K562 (cell line): ENCODE measurements around the gene KRT1. TPM values are rescaled to one million over a fixed set of nuclear protein-coding genes. Genes with fewer than 3 reads are reported as not detected.
A peak's percentile ranks its signal among the peaks of the same experiment; 100 is the strongest.

Source experiments
- BCOR ChIP-seq: fragments of 450-650 bp; IDR thresholded peaks from 2 replicates; pipeline ENCODE4 v1.6.1; 2016
- CCAR2 ChIP-seq: fragments of 200-400 bp; formaldehyde crosslinking; IDR thresholded peaks from 2 replicates; pipeline ENCODE4 v1.6.1; 2017; ENCODE audit warnings: mild to moderate bottlenecking, low read depth, low read length
- CCNT2 ChIP-seq: IDR thresholded peaks from 2 replicates; pipeline ENCODE4 v1.6.1; 2011; ENCODE audit warnings: borderline replicate concordance, low read depth, mild to moderate bottlenecking, moderate library complexity, mixed read lengths, low read length; ENCODE audit not compliant: insufficient read length; ENCODE audit errors: extremely low read depth
- HDAC1 ChIP-seq, 2 experiments: fragments of 450-650 bp; IDR thresholded peaks; 2 replicates each; pipeline ENCODE4 v1.6.1; 2016 to 2017; ENCODE audit warnings: inconsistent platforms in 1 of 2, mild to moderate bottlenecking in 1 of 2, moderate library complexity in 1 of 2
- MBD2 ChIP-seq: sonication (generic); IDR thresholded peaks from 2 replicates; pipeline ENCODE4 v1.6.1; 2016; ENCODE audit warnings: low read depth, borderline replicate concordance
- POLR2AphosphoS5 ChIP-seq: IDR thresholded peaks from 2 replicates; pipeline ENCODE4 v1.6.1; 2011; ENCODE audit warnings: mild to moderate bottlenecking, low read depth, low read length, moderate library complexity; ENCODE audit not compliant: control insufficient read depth, insufficient read depth
- POLR3A ChIP-seq: IDR thresholded peaks from 2 replicates; pipeline ENCODE4 v1.6.1; 2011; ENCODE audit warnings: borderline replicate concordance, mild to moderate bottlenecking, moderate library complexity; ENCODE audit not compliant: insufficient read length, insufficient read depth; ENCODE audit errors: extremely low read depth
- RBM25 ChIP-seq: fragments of 200-400 bp; formaldehyde crosslinking; IDR thresholded peaks from 2 replicates; pipeline ENCODE4 v1.6.1; 2018; ENCODE audit warnings: low read length, low read depth, moderate library complexity; ENCODE audit not compliant: severe bottlenecking
- SRF ChIP-seq, 2 experiments: fragments of 250-450, 450-650 bp in 1 of 2; sonication (Bioruptor Pico) in 1 of 2; sonication (generic) in 1 of 2; formaldehyde crosslinking; IDR thresholded peaks; 2 replicates each; pipeline versions ENCODE4 v1.5.0 to v1.5.1; 2020 to 2022; ENCODE audit warnings: mild to moderate bottlenecking in 1 of 2, missing genetic modification reagents in 1 of 2
- YBX1 ChIP-seq: fragments of 450-650 bp; IDR thresholded peaks from 2 replicates; pipeline ENCODE4 v1.7.1; 2016; ENCODE audit warnings: mild to moderate bottlenecking
- ZBTB26 ChIP-seq: fragments of 450-650 bp; formaldehyde crosslinking; IDR thresholded peaks from 2 replicates; pipeline ENCODE4 v1.4.0; 2022; ENCODE audit warnings: missing genetic modification characterization
- ZNF23 ChIP-seq: fragments of 250-450 bp; sonication (Bioruptor Pico); IDR thresholded peaks from 2 replicates; pipeline ENCODE4 v1.4.0; 2020; ENCODE audit warnings: mild to moderate bottlenecking
- ZNF717 ChIP-seq: fragments of 250-450 bp; sonication (Bioruptor Pico); IDR thresholded peaks from 2 replicates; pipeline ENCODE4 v1.5.0; 2021
- polyA plus RNA-seq, 8 experiments: library from polyadenylated mRNA; depleted of rRNA in 4 of 8; stranded (reverse) in 5 of 8; unstranded in 3 of 8; fragments of >200 nt; fragmentation: Nextera tagmentation in 2 of 8; fragmentation: Illumina TruSeq in 1 of 8; extraction: Ambion mirVana in 2 of 8; extraction: Trizol in 1 of 8; gene quantifications; 2 replicates each; pipeline versions ENCODE4 v1.2.1 to v1.2.3, GENCODE V29; 2011 to 2014; ENCODE audit warnings: inconsistent platforms in 1 of 8, missing spikeins in 1 of 8
- total RNA-seq, 7 experiments: library from RNA; depleted of rRNA in 6 of 7; stranded (reverse); fragments of >200 nt in 6 of 7; fragmentation: Illumina TruSeq in 2 of 7; extraction: Trizol in 2 of 7; gene quantifications; 2 replicates each; pipeline versions ENCODE4 v1.2.1 to v1.2.3, GENCODE V29; 2011 to 2021; ENCODE audit warnings: low replicate concordance in 1 of 7
- TF ChIP-seq, protein P1 (sequence below): sonication (generic); formaldehyde crosslinking; IDR thresholded peaks from 2 replicates; pipeline ENCODE4 v1.8.1; 2023; ENCODE audit warnings: mild to moderate bottlenecking, missing genetic modification reagents
- TF ChIP-seq, protein P2 (sequence below), 2 experiments: fragments of 250-450 bp in 1 of 2; fragments of 450-650 bp in 1 of 2; sonication (Bioruptor Pico) in 1 of 2; IDR thresholded peaks; 2 replicates each; pipeline versions ENCODE4 v1.6.1 to v1.8.0; 2016 to 2021; ENCODE audit warnings: mild to moderate bottlenecking in 2 of 2, moderate library complexity in 2 of 2, missing compliant biosample characterization in 1 of 2, missing genetic modification characterization in 1 of 2

The KRT1 gene
- total and polyA plus RNA-seq, 9 of the 15 experiments (the other 6 are each of a cell fraction or from before 2014, with no cell fraction given), result 0.18 TPM; not detected in 8

GRCh38 chr12:52663420-52663819 lies 16.8 kb downstream of the KRT1 start (continued):
- TF ChIP-seq, protein P1, sequence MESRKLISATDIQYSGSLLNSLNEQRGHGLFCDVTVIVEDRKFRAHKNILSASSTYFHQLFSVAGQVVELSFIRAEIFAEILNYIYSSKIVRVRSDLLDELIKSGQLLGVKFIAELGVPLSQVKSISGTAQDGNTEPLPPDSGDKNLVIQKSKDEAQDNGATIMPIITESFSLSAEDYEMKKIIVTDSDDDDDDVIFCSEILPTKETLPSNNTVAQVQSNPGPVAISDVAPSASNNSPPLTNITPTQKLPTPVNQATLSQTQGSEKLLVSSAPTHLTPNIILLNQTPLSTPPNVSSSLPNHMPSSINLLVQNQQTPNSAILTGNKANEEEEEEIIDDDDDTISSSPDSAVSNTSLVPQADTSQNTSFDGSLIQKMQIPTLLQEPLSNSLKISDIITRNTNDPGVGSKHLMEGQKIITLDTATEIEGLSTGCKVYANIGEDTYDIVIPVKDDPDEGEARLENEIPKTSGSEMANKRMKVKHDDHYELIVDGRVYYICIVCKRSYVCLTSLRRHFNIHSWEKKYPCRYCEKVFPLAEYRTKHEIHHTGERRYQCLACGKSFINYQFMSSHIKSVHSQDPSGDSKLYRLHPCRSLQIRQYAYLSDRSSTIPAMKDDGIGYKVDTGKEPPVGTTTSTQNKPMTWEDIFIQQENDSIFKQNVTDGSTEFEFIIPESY (CRISPR knock-in tag), result no peak
- TF ChIP-seq CCAR2 (no peak), RBM25 (peak; percentile 84), POLR2AphosphoS5 (no peak), HDAC1 (IDR thresholded peaks at IDR 0.05) (no peak), POLR3A (no peak), MBD2 (no peak), ZNF23 (no peak), ZBTB26 (CRISPR knock-in tag) (no peak), SRF (CRISPR knock-in tag; IDR thresholded peaks at IDR 0.05) (no peak), BCOR (peak; percentile 75), CCNT2 (no peak), YBX1 (no peak), ZNF717 (no peak)
- TF ChIP-seq, protein P2, sequence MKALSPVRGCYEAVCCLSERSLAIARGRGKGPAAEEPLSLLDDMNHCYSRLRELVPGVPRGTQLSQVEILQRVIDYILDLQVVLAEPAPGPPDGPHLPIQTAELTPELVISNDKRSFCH (CRISPR knock-in tag; IDR thresholded peaks at IDR 0.05), result no peak
- TF ChIP-seq, protein P2 (tag; IDR thresholded peaks at IDR 0.05), result no peak
